Measurements from ENCODE around the gene STK32B.

- TF ChIP-seq ZNF384 (IDR thresholded peaks at IDR 0.05) = no peak
- TF ChIP-seq SP1 (IDR thresholded peaks at IDR 0.05) = no peak
- no peak for TF ChIP-seq PKNOX1 (IDR thresholded peaks at IDR 0.05)
- no peak for TF ChIP-seq CTBP1 (IDR thresholded peaks at IDR 0.05; ENCODE audit: borderline replicate concordance)
- TF ChIP-seq SUZ12 (IDR thresholded peaks at IDR 0.05) = no peak
- TF ChIP-seq FOXA1 (IDR thresholded peaks at IDR 0.05) = no peak
- no peak for TF ChIP-seq FOXM1 (IDR thresholded peaks at IDR 0.05; ENCODE audit: borderline replicate concordance)
- no peak for TF ChIP-seq LEF1 (IDR thresholded peaks at IDR 0.05; ENCODE audit: borderline replicate concordance)
- no peak for TF ChIP-seq HDGF (IDR thresholded peaks at IDR 0.05; ENCODE audit: borderline replicate concordance)
Measured at GRCh38 chr4:5052204-5052702, 973 bp downstream of the STK32B start.
